HG02981 (cell line): ENCODE data around the gene NPW.

ENCODE experiments used
- ATAC-seq: cut with Tn5 transposase; IDR thresholded peaks from one replicate; pipeline ENCODE4 v1.9.1; 2021; ENCODE audit warnings: mild to moderate bottlenecking, moderate library complexity; ENCODE audit not compliant: unreplicated experiment

The NPW gene

GRCh38 chr16:2047330-2048115 is 27.9 kb downstream of the NPW start, which contains the start of the genes NTHL1 and TSC2:
Gene NTHL1, minus strand, starts transcription at chr16:2047834. Its CDS starts 11 bp downstream, at chr16:2047823.
Gene TSC2, plus strand, starts transcription at chr16:2047985. Its CDS starts 631 bp downstream, at chr16:2048616.
- ATAC-seq: peak; percentile 94

- ATAC-seq: no peak
Observed at GRCh38 chr16:2048116-2048543, 28.5 kb downstream of the NPW start.

- ATAC-seq: no peak
Observed at GRCh38 chr16:2053211-2053610, 33.6 kb downstream of the NPW start.

- ATAC-seq: no peak
Observed at GRCh38 chr16:2053897-2054296, 34.3 kb downstream of the NPW start.

- ATAC-seq: no peak
Observed at GRCh38 chr16:2054543-2055245, 35.1 kb downstream of the NPW start.

- ATAC-seq: no peak
Observed at GRCh38 chr16:2056077-2056476, 36.5 kb downstream of the NPW start.

GRCh38 chr16:2056681-2057407 is 37.3 kb downstream of the NPW start:
- no peak for ATAC-seq

- no peak for ATAC-seq
Observed at GRCh38 chr16:2057438-2057837, 37.9 kb downstream of the NPW start.

- no peak for ATAC-seq
Observed at GRCh38 chr16:2058420-2058819, 38.8 kb downstream of the NPW start.

GRCh38 chr16:2058872-2059271 is 39.3 kb downstream of the NPW start:
- no peak for ATAC-seq

- ATAC-seq: no peak
Observed at GRCh38 chr16:2060346-2060745, 40.8 kb downstream of the NPW start.

- ATAC-seq: no peak
Observed at GRCh38 chr16:2061023-2061422, 41.4 kb downstream of the NPW start.

GRCh38 chr16:2061526-2061925 is 41.9 kb downstream of the NPW start:
- ATAC-seq: no peak

GRCh38 chr16:2062801-2063200 is 43.2 kb downstream of the NPW start:
- ATAC-seq: no peak

- no peak for ATAC-seq
Observed at GRCh38 chr16:2063861-2064260, 44.3 kb downstream of the NPW start.

GRCh38 chr16:2064368-2064945 is 44.9 kb downstream of the NPW start:
- no peak for ATAC-seq

- no peak for ATAC-seq
Observed at GRCh38 chr16:2066139-2066538, 46.6 kb downstream of the NPW start.
